Measurements from ENCODE around the gene TTYH3.
A peak's percentile ranks its signal among the peaks of the same experiment; 100 is the strongest.

Gene TTYH3

GRCh38 chr7:2641406-2642393 lies 9.9 kb downstream of the TTYH3 start:
- peak overlapping the region; percentile 93 for H3K27ac ChIP-seq (ENCODE audit: insufficient read depth, low read depth, low read length, poor library complexity, severe bottlenecking)
- H3K4me1 ChIP-seq (ENCODE audit: control insufficient read depth, insufficient read depth, low read length): peaks cover 57% of the 10 kb centered on the region
- no peaks in the 10 kb centered on the region for H3K36me3 ChIP-seq (ENCODE audit: control insufficient read depth, insufficient read depth, low read length)
- 37 to 39% methylated on average over 39 of the region's 39 CpGs for WGBS, 2 experiments
- H3K9me3 ChIP-seq (ENCODE audit: control insufficient read depth, low read length): no peaks in the 10 kb centered on the region
- no peak overlapping the region for H3K4me3 ChIP-seq (ENCODE audit: insufficient read depth, low read depth, low read length)
- H3K27me3 ChIP-seq (ENCODE audit: control insufficient read depth, insufficient read depth, low read length, poor library complexity, severe bottlenecking): no peaks in the 10 kb centered on the region

GRCh38 chr7:2643386-2644219 lies 11.8 kb downstream of the TTYH3 start:
- H3K36me3 ChIP-seq (ENCODE audit: control insufficient read depth, insufficient read depth, low read length): peaks cover 6% of the 10 kb centered on the region
- no peak overlapping the region for H3K4me3 ChIP-seq (ENCODE audit: insufficient read depth, low read depth, low read length)
- H3K27me3 ChIP-seq (ENCODE audit: control insufficient read depth, insufficient read depth, low read length, poor library complexity, severe bottlenecking): no peaks in the 10 kb centered on the region
- no peaks in the 10 kb centered on the region for H3K9me3 ChIP-seq (ENCODE audit: control insufficient read depth, low read length)
- 92 to 93% methylated on average over 29 of the region's 29 CpGs for WGBS, 2 experiments
- peaks cover 40% of the 10 kb centered on the region for H3K4me1 ChIP-seq (ENCODE audit: control insufficient read depth, insufficient read depth, low read length)
- H3K27ac ChIP-seq (ENCODE audit: insufficient read depth, low read depth, low read length, poor library complexity, severe bottlenecking): no peak overlapping the region

- Histone ChIP-seq H3K9me3 (ENCODE audit: control insufficient read depth, low read length) (no peaks in the 10 kb centered on the region), H3K27ac (ENCODE audit: insufficient read depth, low read depth, low read length, poor library complexity, severe bottlenecking) (no peak overlapping the region), H3K4me3 (ENCODE audit: insufficient read depth, low read depth, low read length) (no peak overlapping the region), H3K27me3 (ENCODE audit: control insufficient read depth, insufficient read depth, low read length, poor library complexity, severe bottlenecking) (no peaks in the 10 kb centered on the region), H3K36me3 (ENCODE audit: control insufficient read depth, insufficient read depth, low read length) (peaks cover 6% of the 10 kb centered on the region), H3K4me1 (ENCODE audit: control insufficient read depth, insufficient read depth, low read length) (peaks cover 40% of the 10 kb centered on the region)
- 82 to 83% methylated on average over 6 of the region's 6 CpGs for WGBS, 2 experiments
Measured at GRCh38 chr7:2644220-2644561, 12.4 kb downstream of the TTYH3 start.

- 79 to 88% methylated on average over 18 of the region's 18 CpGs for WGBS, 2 experiments
- H3K36me3 ChIP-seq (ENCODE audit: control insufficient read depth, insufficient read depth, low read length): peaks cover 6% of the 10 kb centered on the region
- peaks cover 40% of the 10 kb centered on the region for H3K4me1 ChIP-seq (ENCODE audit: control insufficient read depth, insufficient read depth, low read length)
- peak overlapping the region; percentile 55 for H3K27ac ChIP-seq (ENCODE audit: insufficient read depth, low read depth, low read length, poor library complexity, severe bottlenecking)
- H3K27me3 ChIP-seq (ENCODE audit: control insufficient read depth, insufficient read depth, low read length, poor library complexity, severe bottlenecking): no peaks in the 10 kb centered on the region
- no peak overlapping the region for H3K4me3 ChIP-seq (ENCODE audit: insufficient read depth, low read depth, low read length)
- no peaks in the 10 kb centered on the region for H3K9me3 ChIP-seq (ENCODE audit: control insufficient read depth, low read length)
Measured at GRCh38 chr7:2644562-2645273, 12.9 kb downstream of the TTYH3 start.

- peaks cover 6% of the 10 kb centered on the region for H3K36me3 ChIP-seq (ENCODE audit: control insufficient read depth, insufficient read depth, low read length)
- no peak overlapping the region for H3K4me3 ChIP-seq (ENCODE audit: insufficient read depth, low read depth, low read length)
- H3K9me3 ChIP-seq (ENCODE audit: control insufficient read depth, low read length): no peaks in the 10 kb centered on the region
- peaks cover 39% of the 10 kb centered on the region for H3K4me1 ChIP-seq (ENCODE audit: control insufficient read depth, insufficient read depth, low read length)
- H3K27me3 ChIP-seq (ENCODE audit: control insufficient read depth, insufficient read depth, low read length, poor library complexity, severe bottlenecking): no peaks in the 10 kb centered on the region
- H3K27ac ChIP-seq (ENCODE audit: insufficient read depth, low read depth, low read length, poor library complexity, severe bottlenecking): peak overlapping the region; percentile 55
- WGBS, 2 experiments: 74 to 79% methylated on average over 14 of the region's 14 CpGs
Measured at GRCh38 chr7:2645274-2645868, 13.6 kb downstream of the TTYH3 start.

GRCh38 chr7:2646336-2646679 lies 14.5 kb downstream of the TTYH3 start:
- 93 to 95% methylated on average over 10 of the region's 10 CpGs for WGBS, 2 experiments
- H3K9me3 ChIP-seq (ENCODE audit: control insufficient read depth, low read length): no peaks in the 10 kb centered on the region
- H3K4me1 ChIP-seq (ENCODE audit: control insufficient read depth, insufficient read depth, low read length): peaks cover 29% of the 10 kb centered on the region
- H3K4me3 ChIP-seq (ENCODE audit: insufficient read depth, low read depth, low read length): no peak overlapping the region
- no peaks in the 10 kb centered on the region for H3K27me3 ChIP-seq (ENCODE audit: control insufficient read depth, insufficient read depth, low read length, poor library complexity, severe bottlenecking)
- no peak overlapping the region for H3K27ac ChIP-seq (ENCODE audit: insufficient read depth, low read depth, low read length, poor library complexity, severe bottlenecking)
- peaks cover 6% of the 10 kb centered on the region for H3K36me3 ChIP-seq (ENCODE audit: control insufficient read depth, insufficient read depth, low read length)

GRCh38 chr7:2646680-2647571 lies 15.1 kb downstream of the TTYH3 start:
- Histone ChIP-seq H3K27me3 (ENCODE audit: control insufficient read depth, insufficient read depth, low read length, poor library complexity, severe bottlenecking) (no peaks in the 10 kb centered on the region), H3K4me1 (ENCODE audit: control insufficient read depth, insufficient read depth, low read length) (peaks cover 23% of the 10 kb centered on the region), H3K4me3 (ENCODE audit: insufficient read depth, low read depth, low read length) (no peak overlapping the region), H3K27ac (ENCODE audit: insufficient read depth, low read depth, low read length, poor library complexity, severe bottlenecking) (no peak overlapping the region), H3K9me3 (ENCODE audit: control insufficient read depth, low read length) (no peaks in the 10 kb centered on the region), H3K36me3 (ENCODE audit: control insufficient read depth, insufficient read depth, low read length) (peaks cover 6% of the 10 kb centered on the region)
- 92 to 95% methylated on average over 73 of the region's 73 CpGs for WGBS, 2 experiments

GRCh38 chr7:2647594-2648172 lies 15.9 kb downstream of the TTYH3 start:
- Histone ChIP-seq H3K27ac (ENCODE audit: insufficient read depth, low read depth, low read length, poor library complexity, severe bottlenecking) (no peak overlapping the region), H3K36me3 (ENCODE audit: control insufficient read depth, insufficient read depth, low read length) (peaks cover 6% of the 10 kb centered on the region), H3K27me3 (ENCODE audit: control insufficient read depth, insufficient read depth, low read length, poor library complexity, severe bottlenecking) (no peaks in the 10 kb centered on the region), H3K4me3 (ENCODE audit: insufficient read depth, low read depth, low read length) (no peak overlapping the region), H3K4me1 (ENCODE audit: control insufficient read depth, insufficient read depth, low read length) (peaks cover 20% of the 10 kb centered on the region), H3K9me3 (ENCODE audit: control insufficient read depth, low read length) (no peaks in the 10 kb centered on the region)
- WGBS, 2 experiments: 96 to 97% methylated on average over 15 of the region's 15 CpGs

Data from ectodermal cell (in vitro differentiated cells).